ENCODE results near the gene FOXO1.

Gene FOXO1

GRCh38 chr13:40535345-40535836 is 131.1 kb downstream of the FOXO1 start:
- no peaks in the 10 kb centered on the region for H3K9me2 ChIP-seq (replicated peaks; ENCODE audit: insufficient read depth, low read length)
- H3K27ac ChIP-seq (ENCODE audit: low read depth, low read length) = no peak overlapping the region
- no peaks in the 10 kb centered on the region for H3F3A ChIP-seq (ENCODE audit: insufficient read depth)
- H3K79me2 ChIP-seq (ENCODE audit: insufficient read depth, low read length) = no peaks in the 10 kb centered on the region
- no peaks in the 10 kb centered on the region for H3K36me3 ChIP-seq (ENCODE audit: low read length)
- no peak overlapping the region for H3K4me2 ChIP-seq (ENCODE audit: low read depth, low read length, poor library complexity, severe bottlenecking)
- TF ChIP-seq EZH2phosphoT487 (conservative IDR thresholded peaks at IDR 0.05; ENCODE audit: low read length) (no peak), CTCF (IDR thresholded peaks at IDR 0.05; ENCODE audit: insufficient read depth, low read length, poor library complexity, severe bottlenecking) (no peak)
- no peaks in the 10 kb centered on the region for H3K27me3 ChIP-seq (ENCODE audit: low read length)
- H3K9ac ChIP-seq (ENCODE audit: low read length) = no peak overlapping the region
- no peaks in the 10 kb centered on the region for H3K9me3 ChIP-seq (ENCODE audit: insufficient read depth, low read length)
- H4K20me1 ChIP-seq (ENCODE audit: low read depth, low read length) = no peaks in the 10 kb centered on the region
- no peak overlapping the region for H2AFZ ChIP-seq (ENCODE audit: low read depth, low read length, severe bottlenecking)
- H3K4me3 ChIP-seq (ENCODE audit: insufficient read depth, low read length, poor library complexity, severe bottlenecking) = no peak overlapping the region

- Histone ChIP-seq H3K36me3 (ENCODE audit: low read length) (no peaks in the 10 kb centered on the region), H3K4me2 (ENCODE audit: low read depth, low read length, poor library complexity, severe bottlenecking) (no peak overlapping the region), H3F3A (ENCODE audit: insufficient read depth) (no peaks in the 10 kb centered on the region), H3K27me3 (ENCODE audit: low read length) (no peaks in the 10 kb centered on the region), H3K9me3 (ENCODE audit: insufficient read depth, low read length) (no peaks in the 10 kb centered on the region), H3K9ac (ENCODE audit: low read length) (no peak overlapping the region), H3K9me2 (replicated peaks; ENCODE audit: insufficient read depth, low read length) (no peaks in the 10 kb centered on the region), H3K4me3 (ENCODE audit: insufficient read depth, low read length, poor library complexity, severe bottlenecking) (no peak overlapping the region), H3K27ac (ENCODE audit: low read depth, low read length) (no peak overlapping the region), H2AFZ (ENCODE audit: low read depth, low read length, severe bottlenecking) (no peak overlapping the region), H4K20me1 (ENCODE audit: low read depth, low read length) (no peaks in the 10 kb centered on the region), H3K79me2 (ENCODE audit: insufficient read depth, low read length) (no peaks in the 10 kb centered on the region)
- TF ChIP-seq EZH2phosphoT487 (conservative IDR thresholded peaks at IDR 0.05; ENCODE audit: low read length) (no peak), CTCF (IDR thresholded peaks at IDR 0.05; ENCODE audit: insufficient read depth, low read length, poor library complexity, severe bottlenecking) (no peak)
Measured at GRCh38 chr13:40534456-40534855, 132.0 kb downstream of the FOXO1 start.

- no peaks in the 10 kb centered on the region for H3K36me3 ChIP-seq (ENCODE audit: low read length)
- H3K9ac ChIP-seq (ENCODE audit: low read length) = no peak overlapping the region
- H3K9me3 ChIP-seq (ENCODE audit: insufficient read depth, low read length) = no peaks in the 10 kb centered on the region
- H4K20me1 ChIP-seq (ENCODE audit: low read depth, low read length) = no peaks in the 10 kb centered on the region
- H3K9me2 ChIP-seq (replicated peaks; ENCODE audit: insufficient read depth, low read length) = no peaks in the 10 kb centered on the region
- TF ChIP-seq EZH2phosphoT487 (conservative IDR thresholded peaks at IDR 0.05; ENCODE audit: low read length) (no peak), CTCF (IDR thresholded peaks at IDR 0.05; ENCODE audit: insufficient read depth, low read length, poor library complexity, severe bottlenecking) (no peak)
- no peak overlapping the region for H3K4me3 ChIP-seq (ENCODE audit: insufficient read depth, low read length, poor library complexity, severe bottlenecking)
- no peak overlapping the region for H2AFZ ChIP-seq (ENCODE audit: low read depth, low read length, severe bottlenecking)
- no peak overlapping the region for H3K27ac ChIP-seq (ENCODE audit: low read depth, low read length)
- H3F3A ChIP-seq (ENCODE audit: insufficient read depth) = no peaks in the 10 kb centered on the region
- no peak overlapping the region for H3K4me2 ChIP-seq (ENCODE audit: low read depth, low read length, poor library complexity, severe bottlenecking)
- H3K27me3 ChIP-seq (ENCODE audit: low read length) = no peaks in the 10 kb centered on the region
- H3K79me2 ChIP-seq (ENCODE audit: insufficient read depth, low read length) = no peaks in the 10 kb centered on the region
Measured at GRCh38 chr13:40533072-40533471, 133.4 kb downstream of the FOXO1 start.

All from SU-DHL-6 (cell line).